Keratinocyte (primary cell): Measurements from ENCODE around the gene OPALIN. TPM values are rescaled to one million over a fixed set of nuclear protein-coding genes. Genes with fewer than 3 reads are reported as not detected.

Experiments
- DNase-seq: peaks from one replicate; pipeline ENCODE4 v3.0.0-alpha.2; 2011; ENCODE audit warnings: low read depth, missing footprints, low spot score
- FAIRE-seq: peaks from 2 replicates; lab custom pipeline; 2011; peaks lifted over from hg19 to GRCh38; lab: Jason Lieb, UNC
- H2AFZ ChIP-seq: 2 replicates; pipeline ENCODE4 v1.6.0; 2012; ENCODE audit warnings: low read length, control low read depth, inconsistent platforms; ENCODE audit not compliant: control insufficient read depth
- H3K27ac ChIP-seq: 2 replicates; pipeline ENCODE4 v1.5.1; 2011; ENCODE audit warnings: low read length; ENCODE audit not compliant: control insufficient read depth, insufficient read depth
- H3K27me3 ChIP-seq: 3 replicates; pipeline ENCODE4 v1.6.0; 2011; ENCODE audit warnings: low read length; ENCODE audit not compliant: control insufficient read depth, insufficient read depth; ENCODE audit errors: extremely low read depth
- H3K36me3 ChIP-seq, 2 experiments: 2 replicates in 1 of 2; 3 replicates in 1 of 2; pipeline ENCODE4 v1.5.1; 2011; ENCODE audit warnings: low read length in 2 of 2, mild to moderate bottlenecking in 1 of 2; ENCODE audit not compliant: control insufficient read depth in 2 of 2, insufficient read depth in 2 of 2; ENCODE audit errors: extremely low read depth in 1 of 2
- H3K4me1 ChIP-seq: 3 replicates; pipeline ENCODE4 v1.5.1; 2011; ENCODE audit warnings: low read length; ENCODE audit not compliant: control insufficient read depth, insufficient read depth; ENCODE audit errors: extremely low read depth
- H3K4me2 ChIP-seq: 3 replicates; pipeline ENCODE4 v1.6.0; 2011; ENCODE audit warnings: low read depth, low read length; ENCODE audit not compliant: control insufficient read depth, insufficient read depth; ENCODE audit errors: extremely low read depth
- H3K4me3 ChIP-seq, 3 experiments: fragments of 200-600 bp in 1 of 3; sonication (generic) in 1 of 3; 2 replicates in 2 of 3; 3 replicates in 1 of 3; pipeline ENCODE4 v1.5.1; 2011 to 2016; ENCODE audit warnings: low read length in 3 of 3, mild to moderate bottlenecking in 3 of 3, control low read depth in 2 of 3, inconsistent platforms in 1 of 3, low read depth in 1 of 3, mixed read lengths in 1 of 3, mixed run types in 1 of 3, moderate library complexity in 1 of 3; ENCODE audit not compliant: control insufficient read depth in 2 of 3, insufficient read depth in 2 of 3; ENCODE audit errors: extremely low read depth in 1 of 3
- H3K79me2 ChIP-seq: 2 replicates; pipeline ENCODE4 v1.6.0; 2012; ENCODE audit warnings: low read length; ENCODE audit not compliant: control insufficient read depth, insufficient read depth
- H3K9ac ChIP-seq: 3 replicates; pipeline ENCODE4 v1.6.0; 2011; ENCODE audit warnings: low read length; ENCODE audit not compliant: control insufficient read depth, insufficient read depth; ENCODE audit errors: extremely low read depth
- H3K9me1 ChIP-seq: 3 replicates; pipeline ENCODE4 v1.6.0; 2011; ENCODE audit warnings: low read length; ENCODE audit not compliant: control insufficient read depth, insufficient read depth; ENCODE audit errors: extremely low read depth
- H3K9me3 ChIP-seq: 2 replicates; pipeline ENCODE4 v1.5.1; 2012; ENCODE audit warnings: low read depth, low read length; ENCODE audit not compliant: control insufficient read depth
- H4K20me1 ChIP-seq: 3 replicates; pipeline ENCODE4 v1.6.0; 2011; ENCODE audit warnings: low read length; ENCODE audit not compliant: control insufficient read depth, insufficient read depth; ENCODE audit errors: extremely low read depth
- EZH2 ChIP-seq: IDR thresholded peaks from one replicate; pipeline ENCODE4 v1.6.1; 2012; ENCODE audit warnings: inconsistent platforms, mild to moderate bottlenecking, low read length, moderate library complexity
- dilution Hi-C: fragments of 300-500 bp; cut with MboI; formaldehyde crosslinking; loops from one replicate; pipeline ENCODE4 v1.7.0; 2020; ENCODE audit warnings: low sequenced_read_pairs; ENCODE audit not compliant: extremely low pct_ligation_motif_present
- polyA minus RNA-seq, 3 experiments: library from RNA; depleted of rRNA, polyadenylated mRNA; stranded (reverse); fragments of >200 nt; gene quantifications; 1 replicate in 1 of 3; 2 replicates in 1 of 3; 3 replicates in 1 of 3; pipeline ENCODE4 v1.2.3, GENCODE V29; 2011
- polyA plus RNA-seq, 5 experiments: library from polyadenylated mRNA; depleted of rRNA in 3 of 5; stranded (reverse) in 3 of 5; stranded (forward) in 1 of 5; unstranded in 1 of 5; fragments of >200 nt; gene quantifications; 1 replicate in 1 of 5; 2 replicates in 3 of 5; 3 replicates in 1 of 5; pipeline versions ENCODE4 v1.2.1 to v1.2.3, GENCODE V29; 2011 to 2012; ENCODE audit warnings: missing spikeins in 2 of 5, low read depth in 1 of 5, low replicate concordance in 1 of 5
- TF ChIP-seq, protein P1 (sequence below), 3 experiments: IDR thresholded peaks in 1 of 3; conservative IDR thresholded peaks in 1 of 3; optimal IDR thresholded peaks in 1 of 3; 2 replicates in 2 of 3; 3 replicates in 1 of 3; pipeline versions ENCODE3 to v1.5.1; 2011; ENCODE audit warnings: low read length in 3 of 3, mild to moderate bottlenecking in 3 of 3, moderate library complexity in 2 of 3, control low read depth in 1 of 3, inconsistent platforms in 1 of 3; ENCODE audit not compliant: insufficient read depth in 2 of 3; ENCODE audit errors: extremely low read depth in 1 of 3

Gene OPALIN
- not detected in 3 replicates for polyA plus RNA-seq
- polyA plus RNA-seq (2011; ENCODE audit: low read depth), result not detected
- not detected in 2 replicates for polyA plus RNA-seq (2011; cell fraction: cytosol; rRNA removed)
- polyA plus RNA-seq (2011; cell fraction: nucleus; rRNA removed), result not detected in 2 replicates
- polyA plus RNA-seq (2012; ENCODE audit: low replicate concordance), result not detected in 2 replicates
- polyA minus RNA-seq, result 0.06 to 0.23 TPM in 2 of 3 replicates, not detected in the other
- polyA minus RNA-seq (2011; cell fraction: cytosol; rRNA and poly(A)+ RNA removed), result not detected
- not detected in 2 replicates for polyA minus RNA-seq (2011; cell fraction: nucleus; rRNA and poly(A)+ RNA removed)

DNA sequence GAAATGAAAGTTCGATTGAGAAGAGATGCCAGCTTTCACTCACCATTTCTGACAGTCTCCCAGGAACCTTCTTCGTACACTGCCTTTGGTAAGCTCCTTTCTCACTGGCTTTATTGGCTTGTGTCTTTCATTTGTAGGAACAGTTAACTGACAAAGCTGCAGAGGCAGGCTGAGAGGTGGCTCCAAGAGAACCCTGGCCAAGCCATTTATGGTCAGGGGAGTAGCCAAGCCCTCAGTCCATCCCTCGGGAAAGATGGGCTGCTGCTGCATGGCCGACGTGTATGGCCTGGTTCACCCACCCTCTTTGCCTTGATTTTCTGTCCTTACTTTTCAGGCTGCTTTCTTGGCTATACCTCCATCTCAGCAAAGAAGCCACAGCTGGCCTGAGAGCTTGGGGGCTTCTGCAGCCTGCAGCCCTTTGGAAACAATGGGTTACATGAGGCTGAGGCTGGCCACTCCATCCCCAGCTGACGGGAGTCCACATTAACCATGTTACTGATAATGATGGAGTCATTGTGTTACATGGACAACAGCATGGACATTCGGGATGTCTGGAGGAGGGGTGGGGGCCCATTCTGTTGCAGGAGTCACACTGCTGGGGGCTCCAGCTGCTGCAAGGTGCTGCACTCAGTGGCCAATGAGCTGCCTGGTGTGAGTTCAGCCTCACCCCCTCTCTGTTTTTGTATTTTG lies at the start of gene OPALIN:
Gene OPALIN (minus strand): TSS at position 152 of the 690 bp plus-strand sequence. CDS start 106 bp downstream, at position 46.
- no peaks in the 10 kb centered on the region for H3K79me2 ChIP-seq
- no peak within 1 kb of the TSS for H3K4me2 ChIP-seq
- H2AFZ ChIP-seq, result no peak within 1 kb of the TSS
- dilution Hi-C loops, result no loop called here
- DNase-seq (no peak), FAIRE-seq (no peak)
- no peaks in the 10 kb centered on the region for H3K36me3 ChIP-seq
- no peaks in the 10 kb centered on the region for H3K4me1 ChIP-seq
- TF ChIP-seq EZH2, result no peak
- TF ChIP-seq, protein P1, sequence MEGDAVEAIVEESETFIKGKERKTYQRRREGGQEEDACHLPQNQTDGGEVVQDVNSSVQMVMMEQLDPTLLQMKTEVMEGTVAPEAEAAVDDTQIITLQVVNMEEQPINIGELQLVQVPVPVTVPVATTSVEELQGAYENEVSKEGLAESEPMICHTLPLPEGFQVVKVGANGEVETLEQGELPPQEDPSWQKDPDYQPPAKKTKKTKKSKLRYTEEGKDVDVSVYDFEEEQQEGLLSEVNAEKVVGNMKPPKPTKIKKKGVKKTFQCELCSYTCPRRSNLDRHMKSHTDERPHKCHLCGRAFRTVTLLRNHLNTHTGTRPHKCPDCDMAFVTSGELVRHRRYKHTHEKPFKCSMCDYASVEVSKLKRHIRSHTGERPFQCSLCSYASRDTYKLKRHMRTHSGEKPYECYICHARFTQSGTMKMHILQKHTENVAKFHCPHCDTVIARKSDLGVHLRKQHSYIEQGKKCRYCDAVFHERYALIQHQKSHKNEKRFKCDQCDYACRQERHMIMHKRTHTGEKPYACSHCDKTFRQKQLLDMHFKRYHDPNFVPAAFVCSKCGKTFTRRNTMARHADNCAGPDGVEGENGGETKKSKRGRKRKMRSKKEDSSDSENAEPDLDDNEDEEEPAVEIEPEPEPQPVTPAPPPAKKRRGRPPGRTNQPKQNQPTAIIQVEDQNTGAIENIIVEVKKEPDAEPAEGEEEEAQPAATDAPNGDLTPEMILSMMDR (optimal IDR thresholded peaks at IDR 0.05 in 1 of 3, IDR thresholded peaks at IDR 0.05 in 1 of 3, conservative IDR thresholded peaks at IDR 0.05 in 1 of 3; ENCODE audit: extremely low read depth in 1 of 3, insufficient read depth in 2 of 3, low read length in 3 of 3), result no peak
- no peaks in the 10 kb centered on the region for H3K27me3 ChIP-seq
- no peaks in the 10 kb centered on the region for H3K9me1 ChIP-seq
- H3K4me3 ChIP-seq, result no peak within 1 kb of the TSS
- H3K27ac ChIP-seq, result no peak within 1 kb of the TSS
- no peaks in the 10 kb centered on the region for H4K20me1 ChIP-seq
- H3K9ac ChIP-seq, result no peak within 1 kb of the TSS
- no peaks in the 10 kb centered on the region for H3K9me3 ChIP-seq

DNA sequence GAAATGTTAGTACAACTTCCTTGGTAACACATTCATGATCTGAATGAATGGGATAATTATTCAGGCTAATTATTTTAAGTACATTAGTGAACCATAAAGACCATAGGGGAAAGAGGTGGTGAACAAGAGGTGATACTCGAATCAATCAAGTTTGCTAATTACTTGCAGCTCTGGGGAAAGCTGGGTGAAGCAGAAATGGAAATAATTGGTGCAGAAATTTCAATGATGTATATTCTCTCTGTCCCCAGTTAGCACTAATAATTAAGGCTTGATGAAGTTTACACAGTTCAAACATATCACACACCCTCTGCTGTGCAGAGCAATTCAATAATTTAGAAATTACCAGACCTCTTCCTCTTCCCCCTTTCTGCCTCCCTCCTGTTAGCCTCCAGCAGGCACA lies 49.4 kb upstream of the OPALIN start:
- no peak for DNase-seq
- dilution Hi-C loops, result no loop called here
- no peak overlapping the region for H3K4me3 ChIP-seq
- no peaks in the 10 kb centered on the region for H4K20me1 ChIP-seq
- TF ChIP-seq, protein P1 (optimal IDR thresholded peaks at IDR 0.05 in 1 of 3, IDR thresholded peaks at IDR 0.05 in 1 of 3, conservative IDR thresholded peaks at IDR 0.05 in 1 of 3; ENCODE audit: extremely low read depth in 1 of 3, insufficient read depth in 2 of 3, low read length in 3 of 3), result no peak
- TF ChIP-seq EZH2, result no peak
- H3K4me2 ChIP-seq, result no peak overlapping the region
- no peak overlapping the region for H3K27ac ChIP-seq
- no peaks in the 10 kb centered on the region for H3K4me1 ChIP-seq
- no peak overlapping the region for H2AFZ ChIP-seq
- no peaks in the 10 kb centered on the region for H3K79me2 ChIP-seq
- no peaks in the 10 kb centered on the region for H3K36me3 ChIP-seq
- FAIRE-seq, result no peak
- no peaks in the 10 kb centered on the region for H3K9me1 ChIP-seq
- H3K27me3 ChIP-seq, result peaks cover 10% of the 10 kb centered on the region
- no peak overlapping the region for H3K9ac ChIP-seq
- no peaks in the 10 kb centered on the region for H3K9me3 ChIP-seq
